HEK293 (cell line): ENCODE measurements around the gene ACVRL1.

Experiments used
- KLF16 ChIP-seq: fragments of 450-650 bp; formaldehyde crosslinking; IDR thresholded peaks from 2 replicates; pipeline ENCODE4 v1.5.1; 2017; ENCODE audit warnings: missing biosample characterization, missing genetic modification characterization
- REPIN1 ChIP-seq: fragments of 450-650 bp; formaldehyde crosslinking; IDR thresholded peaks from 2 replicates; pipeline ENCODE4 v1.5.1; 2017; ENCODE audit warnings: missing biosample characterization, missing genetic modification characterization, low read depth
- REST ChIP-seq: fragments of 450-650 bp; formaldehyde crosslinking; IDR thresholded peaks from 2 replicates; pipeline ENCODE4 v1.5.1; 2016; ENCODE audit warnings: missing biosample characterization, missing genetic modification characterization
- ZNF114 ChIP-seq: fragments of 450-650 bp; formaldehyde crosslinking; IDR thresholded peaks from 2 replicates; pipeline ENCODE4 v1.5.0; 2017; ENCODE audit warnings: missing biosample characterization, missing genetic modification characterization
- ZNF19 ChIP-seq: fragments of 450-650 bp; formaldehyde crosslinking; IDR thresholded peaks from 2 replicates; pipeline ENCODE4; 2016; ENCODE audit warnings: missing biosample characterization, missing genetic modification characterization, low read depth
- TF ChIP-seq, protein P1 (sequence below): fragments of 450-650 bp; formaldehyde crosslinking; IDR thresholded peaks from 2 replicates; pipeline ENCODE4 v1.5.1; 2016; ENCODE audit warnings: missing biosample characterization, missing genetic modification characterization

DNA sequence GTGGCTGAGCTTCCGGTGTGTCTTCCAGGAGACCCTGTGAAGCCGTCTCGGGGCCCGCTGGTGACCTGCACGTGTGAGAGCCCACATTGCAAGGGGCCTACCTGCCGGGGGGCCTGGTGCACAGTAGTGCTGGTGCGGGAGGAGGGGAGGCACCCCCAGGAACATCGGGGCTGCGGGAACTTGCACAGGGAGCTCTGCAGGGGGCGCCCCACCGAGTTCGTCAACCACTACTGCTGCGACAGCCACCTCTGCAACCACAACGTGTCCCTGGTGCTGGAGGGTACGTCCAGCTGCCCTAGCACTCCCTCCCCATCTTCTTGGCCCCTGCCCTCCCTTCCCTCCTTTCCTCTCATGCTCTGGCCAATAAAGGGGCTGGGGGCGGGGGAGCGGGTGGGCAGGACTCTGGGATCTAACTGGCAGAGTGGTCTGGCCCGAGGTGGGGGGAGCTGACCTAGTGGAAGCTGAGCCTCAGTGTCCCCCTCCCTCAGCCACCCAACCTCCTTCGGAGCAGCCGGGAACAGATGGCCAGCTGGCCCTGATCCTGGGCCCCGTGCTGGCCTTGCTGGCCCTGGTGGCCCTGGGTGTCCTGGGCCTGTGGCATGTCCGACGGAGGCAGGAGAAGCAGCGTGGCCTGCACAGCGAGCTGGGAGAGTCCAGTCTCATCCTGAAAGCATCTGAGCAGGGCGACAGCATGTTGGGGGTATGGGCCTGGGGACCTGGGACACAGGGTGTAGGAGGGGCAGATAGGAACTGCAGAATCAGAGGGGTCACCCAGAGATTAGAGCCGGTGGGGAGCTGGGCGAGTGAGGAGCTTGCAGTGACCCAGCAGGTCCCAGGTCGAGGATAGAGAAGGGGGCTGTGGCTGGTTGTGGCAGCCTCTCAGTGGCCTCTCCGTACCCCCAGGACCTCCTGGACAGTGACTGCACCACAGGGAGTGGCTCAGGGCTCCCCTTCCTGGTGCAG lies 6.0 kb downstream of the ACVRL1 start:
- no peak for TF ChIP-seq ZNF19
- no peak for TF ChIP-seq REPIN1 (tag by site-specific recombination)
- no peak for TF ChIP-seq KLF16
- TF ChIP-seq, protein P1, sequence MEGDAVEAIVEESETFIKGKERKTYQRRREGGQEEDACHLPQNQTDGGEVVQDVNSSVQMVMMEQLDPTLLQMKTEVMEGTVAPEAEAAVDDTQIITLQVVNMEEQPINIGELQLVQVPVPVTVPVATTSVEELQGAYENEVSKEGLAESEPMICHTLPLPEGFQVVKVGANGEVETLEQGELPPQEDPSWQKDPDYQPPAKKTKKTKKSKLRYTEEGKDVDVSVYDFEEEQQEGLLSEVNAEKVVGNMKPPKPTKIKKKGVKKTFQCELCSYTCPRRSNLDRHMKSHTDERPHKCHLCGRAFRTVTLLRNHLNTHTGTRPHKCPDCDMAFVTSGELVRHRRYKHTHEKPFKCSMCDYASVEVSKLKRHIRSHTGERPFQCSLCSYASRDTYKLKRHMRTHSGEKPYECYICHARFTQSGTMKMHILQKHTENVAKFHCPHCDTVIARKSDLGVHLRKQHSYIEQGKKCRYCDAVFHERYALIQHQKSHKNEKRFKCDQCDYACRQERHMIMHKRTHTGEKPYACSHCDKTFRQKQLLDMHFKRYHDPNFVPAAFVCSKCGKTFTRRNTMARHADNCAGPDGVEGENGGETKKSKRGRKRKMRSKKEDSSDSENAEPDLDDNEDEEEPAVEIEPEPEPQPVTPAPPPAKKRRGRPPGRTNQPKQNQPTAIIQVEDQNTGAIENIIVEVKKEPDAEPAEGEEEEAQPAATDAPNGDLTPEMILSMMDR = no peak
- TF ChIP-seq REST = no peak
- no peak for TF ChIP-seq ZNF114 (tag by site-specific recombination)
